Glutamatergic neuron (in vitro differentiated cells): ENCODE data around the gene RET. TPM values are rescaled to one million over a fixed set of nuclear protein-coding genes. Genes with fewer than 3 reads are reported as not detected.

Experiments used
- DNase-seq: peaks from one replicate; pipeline ENCODE4 v3.0.0; 2022
- H3K27ac Mint-ChIP-seq: one replicate; pipeline ENCODE4 v1.8.0; 2020; ENCODE audit warnings: mild to moderate bottlenecking, mixed read lengths, inconsistent platforms; ENCODE audit not compliant: unreplicated experiment
- H3K27me3 Mint-ChIP-seq: one replicate; pipeline ENCODE4 v1.8.0; 2020; ENCODE audit warnings: mild to moderate bottlenecking, moderate library complexity, mixed read lengths, inconsistent platforms; ENCODE audit not compliant: unreplicated experiment
- H3K36me3 Mint-ChIP-seq: one replicate; pipeline ENCODE4 v1.8.0; 2020; ENCODE audit warnings: mild to moderate bottlenecking, mixed read lengths, inconsistent platforms; ENCODE audit not compliant: unreplicated experiment
- H3K4me1 Mint-ChIP-seq: one replicate; pipeline ENCODE4 v1.8.0; 2020; ENCODE audit warnings: mild to moderate bottlenecking, low read depth, mixed read lengths, inconsistent platforms; ENCODE audit not compliant: unreplicated experiment
- H3K4me3 Mint-ChIP-seq: one replicate; pipeline ENCODE4 v1.8.0; 2020; ENCODE audit warnings: mild to moderate bottlenecking, mixed read lengths, inconsistent platforms; ENCODE audit not compliant: unreplicated experiment
- H3K9me3 Mint-ChIP-seq: one replicate; pipeline ENCODE4 v1.8.0; 2020; ENCODE audit warnings: mild to moderate bottlenecking, moderate library complexity, mixed read lengths, inconsistent platforms; ENCODE audit not compliant: unreplicated experiment
- CTCF ChIP-seq: fragments of 200-600 bp; sonication (generic); IDR thresholded peaks from one replicate; pipeline ENCODE4 v1.5.0; 2021; ENCODE audit not compliant: partially characterized antibody, unreplicated experiment
- total RNA-seq: library from RNA; stranded (reverse); fragmentation: NEBNext Ultra II Directional; extraction: Animal tissue kit (Norgen Biotek cat#: 25700); gene quantifications from one replicate; pipeline ENCODE4 v1.2.1, GENCODE V29; 2021; ENCODE audit not compliant: unreplicated experiment

The RET gene
- total RNA-seq, 1 donor from 2014 or later, result 34.7 TPM

GRCh38 chr10:43042503-43043341 lies 34.1 kb upstream of the RET start:
- TF ChIP-seq CTCF, result no peak
- Mint-ChIP-seq H3K27me3 (peaks cover 9% of the 10 kb centered on the region), H3K4me3 (no peak overlapping the region), H3K4me1 (peaks cover 12% of the 10 kb centered on the region), H3K36me3 (no peaks in the 10 kb centered on the region), H3K9me3 (peaks cover 10% of the 10 kb centered on the region), H3K27ac (no peak overlapping the region)
- DNase-seq, result no peak

GRCh38 chr10:43043342-43043772 lies 33.5 kb upstream of the RET start:
- Mint-ChIP-seq H3K36me3 (no peaks in the 10 kb centered on the region), H3K4me1 (peaks cover 11% of the 10 kb centered on the region), H3K4me3 (no peak overlapping the region), H3K27me3 (peaks cover 7% of the 10 kb centered on the region), H3K9me3 (peaks cover 8% of the 10 kb centered on the region), H3K27ac (no peak overlapping the region)
- no peak for TF ChIP-seq CTCF
- DNase-seq, result no peak

GRCh38 chr10:43043773-43044447 lies 33.0 kb upstream of the RET start:
- no peak for DNase-seq
- Mint-ChIP-seq H3K27me3 (peaks cover 7% of the 10 kb centered on the region), H3K36me3 (no peaks in the 10 kb centered on the region), H3K27ac (no peak overlapping the region), H3K4me1 (peaks cover 11% of the 10 kb centered on the region), H3K4me3 (no peak overlapping the region), H3K9me3 (peaks cover 8% of the 10 kb centered on the region)
- no peak for TF ChIP-seq CTCF

- Mint-ChIP-seq H3K36me3 (no peaks in the 10 kb centered on the region), H3K9me3 (peaks cover 8% of the 10 kb centered on the region), H3K27me3 (peaks cover 7% of the 10 kb centered on the region), H3K4me3 (no peak overlapping the region), H3K27ac (no peak overlapping the region), H3K4me1 (peaks cover 7% of the 10 kb centered on the region)
- DNase-seq, result no peak
- no peak for TF ChIP-seq CTCF
Measured at GRCh38 chr10:43044448-43044921, 32.4 kb upstream of the RET start.
